Erythroblast (primary cell): Measurements from ENCODE around the gene CIDEB.

Source experiments
- GATA1 ChIP-seq: IDR thresholded peaks from 2 replicates; pipeline ENCODE4 v1.6.1; 2011; ENCODE audit warnings: low read depth, mild to moderate bottlenecking, control low read depth, low read length, moderate library complexity
- POLR2A ChIP-seq: IDR thresholded peaks from 2 replicates; pipeline ENCODE4 v1.6.1; 2011; ENCODE audit warnings: mild to moderate bottlenecking, low read length

DNA sequence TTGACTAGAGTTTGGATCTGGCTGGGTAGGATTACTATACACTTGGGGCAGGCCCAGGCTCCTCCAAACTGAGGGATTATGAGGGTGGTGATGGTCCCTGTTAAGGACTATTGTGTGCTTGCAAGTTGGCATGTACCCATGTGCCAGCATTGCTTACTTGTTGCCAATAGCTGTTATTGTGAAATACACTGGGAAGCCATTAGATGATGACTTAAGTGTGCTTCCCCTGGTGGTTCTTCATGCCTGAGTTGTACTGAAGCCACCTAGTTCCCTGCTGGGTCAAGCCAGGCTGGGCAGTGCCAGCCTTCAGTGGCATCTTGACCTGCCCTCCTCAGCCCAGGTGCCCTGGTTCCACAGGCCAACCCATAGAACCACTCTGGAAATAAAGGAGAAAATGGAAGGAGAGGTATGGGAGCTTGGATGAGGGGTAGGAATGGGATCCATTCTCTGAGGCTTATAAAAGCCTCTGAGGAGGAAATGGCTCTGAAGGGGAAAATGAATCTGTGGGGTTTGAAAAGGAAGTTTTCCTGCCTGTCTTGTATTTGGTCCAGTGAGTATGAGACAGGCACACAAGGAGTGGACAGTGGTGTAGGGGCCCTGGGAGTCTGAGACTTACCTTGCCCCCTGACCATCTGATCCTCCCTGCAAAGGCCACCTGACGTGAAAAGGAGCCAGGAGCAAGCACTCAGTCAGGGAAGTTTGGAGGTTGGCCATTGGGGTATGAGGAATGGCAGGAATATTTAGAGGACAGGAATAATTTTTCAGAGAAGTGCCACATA lies 4.2 kb upstream of the CIDEB start:
- TF ChIP-seq POLR2A (no peak), GATA1 (no peak)
